ENCODE results near the gene WWOX.

DNA sequence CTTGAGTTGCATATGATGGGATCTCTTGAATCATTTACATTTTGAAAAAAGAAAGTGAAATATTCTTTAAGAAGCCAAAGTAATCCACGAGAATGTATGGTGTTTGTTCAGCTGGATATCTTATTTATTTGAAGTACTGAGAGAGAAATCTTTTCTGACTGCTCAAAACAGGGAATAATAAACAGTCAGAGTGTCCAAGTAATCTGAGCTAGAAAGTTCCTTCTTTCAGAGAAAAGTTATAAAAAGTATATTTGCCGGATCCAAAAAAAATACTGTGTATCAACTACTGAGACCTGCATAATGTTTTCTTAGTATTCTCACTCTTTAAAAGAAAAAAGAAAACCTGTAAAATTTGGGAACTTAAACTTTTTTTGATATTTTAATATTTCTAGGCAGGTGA lies 350.8 kb downstream of the WWOX start:
- TF ChIP-seq, protein P1, sequence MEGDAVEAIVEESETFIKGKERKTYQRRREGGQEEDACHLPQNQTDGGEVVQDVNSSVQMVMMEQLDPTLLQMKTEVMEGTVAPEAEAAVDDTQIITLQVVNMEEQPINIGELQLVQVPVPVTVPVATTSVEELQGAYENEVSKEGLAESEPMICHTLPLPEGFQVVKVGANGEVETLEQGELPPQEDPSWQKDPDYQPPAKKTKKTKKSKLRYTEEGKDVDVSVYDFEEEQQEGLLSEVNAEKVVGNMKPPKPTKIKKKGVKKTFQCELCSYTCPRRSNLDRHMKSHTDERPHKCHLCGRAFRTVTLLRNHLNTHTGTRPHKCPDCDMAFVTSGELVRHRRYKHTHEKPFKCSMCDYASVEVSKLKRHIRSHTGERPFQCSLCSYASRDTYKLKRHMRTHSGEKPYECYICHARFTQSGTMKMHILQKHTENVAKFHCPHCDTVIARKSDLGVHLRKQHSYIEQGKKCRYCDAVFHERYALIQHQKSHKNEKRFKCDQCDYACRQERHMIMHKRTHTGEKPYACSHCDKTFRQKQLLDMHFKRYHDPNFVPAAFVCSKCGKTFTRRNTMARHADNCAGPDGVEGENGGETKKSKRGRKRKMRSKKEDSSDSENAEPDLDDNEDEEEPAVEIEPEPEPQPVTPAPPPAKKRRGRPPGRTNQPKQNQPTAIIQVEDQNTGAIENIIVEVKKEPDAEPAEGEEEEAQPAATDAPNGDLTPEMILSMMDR (IDR thresholded peaks at IDR 0.05; ENCODE audit: poor library complexity): no peak
- TF ChIP-seq EZH2phosphoT487 (IDR thresholded peaks at IDR 0.05; ENCODE audit: low read depth, severe bottlenecking, unreplicated experiment) (no peak), EZH2 (IDR thresholded peaks at IDR 0.05; ENCODE audit: borderline replicate concordance) (no peak)

Measured in hepatocyte (in vitro differentiated cells).